ENCODE measurements around the gene PTPN3.

The PTPN3 gene

GRCh38 chr9:109450346-109450745, 47.8 kb downstream of the PTPN3 start:
- no peak for DNase-seq

GRCh38 chr9:109449036-109449798, 48.9 kb downstream of the PTPN3 start:
- DNase-seq, result no peak

GRCh38 chr9:109448223-109448622, 49.9 kb downstream of the PTPN3 start:
- no peak for DNase-seq

GRCh38 chr9:109447329-109448076, 50.6 kb downstream of the PTPN3 start:
- DNase-seq, result no peak

- no peak for DNase-seq
Measured at GRCh38 chr9:109444771-109445320, 53.3 kb downstream of the PTPN3 start.

GRCh38 chr9:109442716-109443115, 55.4 kb downstream of the PTPN3 start:
- DNase-seq, result no peak

GRCh38 chr9:109441296-109441695, 56.8 kb downstream of the PTPN3 start:
- peak; percentile 5 for DNase-seq

GRCh38 chr9:109440797-109441287, 57.3 kb downstream of the PTPN3 start:
- DNase-seq, result peak; percentile 52

- no peak for DNase-seq
Measured at GRCh38 chr9:109440117-109440515, 58.0 kb downstream of the PTPN3 start.

GRCh38 chr9:109439378-109440116, 58.6 kb downstream of the PTPN3 start:
- no peak for DNase-seq

GRCh38 chr9:109437286-109437685, 60.8 kb downstream of the PTPN3 start:
- DNase-seq, result no peak

- no peak for DNase-seq
Measured at GRCh38 chr9:109436071-109436470, 62.0 kb downstream of the PTPN3 start.

GRCh38 chr9:109433476-109433875, 64.6 kb downstream of the PTPN3 start:
- no peak for DNase-seq

GRCh38 chr9:109430231-109430630, 67.9 kb downstream of the PTPN3 start:
- DNase-seq, result no peak

- DNase-seq, result no peak
Measured at GRCh38 chr9:109428854-109429253, 69.3 kb downstream of the PTPN3 start.

- no peak for DNase-seq
Measured at GRCh38 chr9:109427886-109428285, 70.2 kb downstream of the PTPN3 start.

GRCh38 chr9:109426626-109427402, 71.3 kb downstream of the PTPN3 start:
- no peak for DNase-seq

- no peak for DNase-seq
Measured at GRCh38 chr9:109424618-109425017, 73.5 kb downstream of the PTPN3 start.

GRCh38 chr9:109423877-109424276, 74.2 kb downstream of the PTPN3 start:
- DNase-seq, result no peak

- no peak for DNase-seq
Measured at GRCh38 chr9:109422641-109423040, 75.5 kb downstream of the PTPN3 start.

GRCh38 chr9:109421026-109421970, 76.8 kb downstream of the PTPN3 start:
- DNase-seq, result no peak
